Osteoblast (primary cell): ENCODE results near the gene CLTA. TPM values are rescaled to one million over a fixed set of nuclear protein-coding genes. Genes with fewer than 3 reads are reported as not detected.
"Not testable (repeated sequence)": the region's sequence is repeated elsewhere in the genome, so short reads cannot be mapped to it uniquely, and the experiment has no call there.

Experiments
- DNase-seq: peaks from one replicate; pipeline ENCODE4 v3.0.0; 2011; ENCODE audit warnings: low spot score, mixed read lengths; ENCODE audit not compliant: insufficient read length; ENCODE audit errors: missing footprints
- H2AFZ ChIP-seq: 2 replicates; pipeline ENCODE4 v1.6.0; 2011; ENCODE audit warnings: mild to moderate bottlenecking, low read length
- H3K27ac ChIP-seq: 2 replicates; pipeline ENCODE4 v1.5.1; 2011; ENCODE audit warnings: mild to moderate bottlenecking, low read depth, low read length, moderate library complexity
- H3K27me3 ChIP-seq: 2 replicates; pipeline ENCODE4 v1.6.0; 2012; ENCODE audit warnings: mild to moderate bottlenecking, control low read depth, inconsistent platforms, low read length, moderate library complexity; ENCODE audit not compliant: insufficient read depth
- H3K36me3 ChIP-seq: 2 replicates; pipeline ENCODE4 v1.5.1; 2011; ENCODE audit warnings: mild to moderate bottlenecking, low read length, control low read depth, moderate library complexity; ENCODE audit not compliant: insufficient read depth
- H3K4me1 ChIP-seq: 2 replicates; pipeline ENCODE4 v1.5.1; 2011; ENCODE audit warnings: mild to moderate bottlenecking, low read length, control low read depth, moderate library complexity; ENCODE audit not compliant: insufficient read depth
- H3K4me2 ChIP-seq: 2 replicates; pipeline ENCODE4 v1.6.0; 2011; ENCODE audit warnings: mild to moderate bottlenecking, low read length; ENCODE audit not compliant: insufficient read depth
- H3K4me3 ChIP-seq: fragments of 200-600 bp; sonication (generic); 3 replicates; pipeline ENCODE4 v1.5.1; 2012; ENCODE audit warnings: mild to moderate bottlenecking, low read length, inconsistent platforms; ENCODE audit not compliant: insufficient read depth
- H3K79me2 ChIP-seq: 2 replicates; pipeline ENCODE4 v1.6.0; 2012; ENCODE audit warnings: mild to moderate bottlenecking, low read length, control low read depth, inconsistent platforms; ENCODE audit not compliant: insufficient read depth
- H3K9me3 ChIP-seq: 2 replicates; pipeline ENCODE4 v1.5.1; 2011; ENCODE audit warnings: low read depth, low read length, control low read depth
- H4K20me1 ChIP-seq: 2 replicates; pipeline ENCODE4 v1.6.0; 2012; ENCODE audit warnings: mild to moderate bottlenecking, low read length, control low read depth; ENCODE audit not compliant: insufficient read depth
- total RNA-seq: library from RNA; depleted of rRNA; stranded (reverse); fragments of >200 nt; gene quantifications from 2 replicates; pipeline ENCODE4 v1.2.3, GENCODE V29; 2012
- TF ChIP-seq, protein P1 (sequence below): IDR thresholded peaks from 2 replicates; pipeline ENCODE4 v1.5.1; 2011; ENCODE audit warnings: mild to moderate bottlenecking, low read depth, low read length, moderate library complexity; ENCODE audit errors: extremely low read depth

CLTA gene
- total RNA-seq, 1 donor: 262 TPM

- Histone ChIP-seq H3K27me3 (no peaks in the 10 kb centered on the region), H3K4me3 (no peak overlapping the region), H4K20me1 (no peaks in the 10 kb centered on the region), H3K79me2 (no peaks in the 10 kb centered on the region), H2AFZ (no peak overlapping the region), H3K4me1 (peaks cover 4% of the 10 kb centered on the region), H3K9me3 (no peaks in the 10 kb centered on the region), H3K4me2 (no peak overlapping the region), H3K36me3 (no peaks in the 10 kb centered on the region), H3K27ac (no peak overlapping the region)
- DNase-seq: peak; percentile 9
- TF ChIP-seq, protein P1, sequence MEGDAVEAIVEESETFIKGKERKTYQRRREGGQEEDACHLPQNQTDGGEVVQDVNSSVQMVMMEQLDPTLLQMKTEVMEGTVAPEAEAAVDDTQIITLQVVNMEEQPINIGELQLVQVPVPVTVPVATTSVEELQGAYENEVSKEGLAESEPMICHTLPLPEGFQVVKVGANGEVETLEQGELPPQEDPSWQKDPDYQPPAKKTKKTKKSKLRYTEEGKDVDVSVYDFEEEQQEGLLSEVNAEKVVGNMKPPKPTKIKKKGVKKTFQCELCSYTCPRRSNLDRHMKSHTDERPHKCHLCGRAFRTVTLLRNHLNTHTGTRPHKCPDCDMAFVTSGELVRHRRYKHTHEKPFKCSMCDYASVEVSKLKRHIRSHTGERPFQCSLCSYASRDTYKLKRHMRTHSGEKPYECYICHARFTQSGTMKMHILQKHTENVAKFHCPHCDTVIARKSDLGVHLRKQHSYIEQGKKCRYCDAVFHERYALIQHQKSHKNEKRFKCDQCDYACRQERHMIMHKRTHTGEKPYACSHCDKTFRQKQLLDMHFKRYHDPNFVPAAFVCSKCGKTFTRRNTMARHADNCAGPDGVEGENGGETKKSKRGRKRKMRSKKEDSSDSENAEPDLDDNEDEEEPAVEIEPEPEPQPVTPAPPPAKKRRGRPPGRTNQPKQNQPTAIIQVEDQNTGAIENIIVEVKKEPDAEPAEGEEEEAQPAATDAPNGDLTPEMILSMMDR: no peak
These were observed 20.2 kb upstream of the CLTA start for GRCh38 chr9:36170531-36170930.

DNA sequence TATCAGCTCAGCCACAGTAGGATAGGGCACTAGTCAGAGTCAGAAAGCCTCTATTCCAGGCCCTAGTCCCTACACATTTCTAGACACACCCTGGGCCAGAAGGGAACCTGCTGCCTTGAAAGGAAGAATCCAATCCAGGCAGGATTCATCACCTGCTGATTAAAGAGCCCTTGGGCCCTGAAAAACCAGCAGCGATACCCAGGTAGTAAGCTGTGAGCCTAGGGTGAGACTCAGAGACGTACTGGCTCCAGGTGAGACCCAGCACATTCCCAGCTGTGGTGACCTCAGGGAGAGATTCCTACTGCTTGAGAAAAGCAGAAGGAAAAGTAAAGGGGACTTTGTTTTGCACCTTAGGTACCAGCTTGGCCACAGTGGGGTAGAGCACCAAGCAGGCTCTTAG lies 16.9 kb upstream of the CLTA start:
- TF ChIP-seq, protein P1: no peak
- H3K36me3 ChIP-seq: no peaks in the 10 kb centered on the region

GRCh38 chr9:36174271-36174670 lies 16.4 kb upstream of the CLTA start:
- no peak for DNase-seq
- no peaks in the 10 kb centered on the region for H3K9me3 ChIP-seq
- H3K36me3 ChIP-seq: no peaks in the 10 kb centered on the region
- TF ChIP-seq, protein P1: no peak
- H3K27ac ChIP-seq: no peak overlapping the region
- no peak overlapping the region for H3K4me2 ChIP-seq
- H3K79me2 ChIP-seq: no peaks in the 10 kb centered on the region
- no peaks in the 10 kb centered on the region for H4K20me1 ChIP-seq
- H2AFZ ChIP-seq: no peak overlapping the region
- no peaks in the 10 kb centered on the region for H3K27me3 ChIP-seq
- H3K4me1 ChIP-seq: no peaks in the 10 kb centered on the region
- H3K4me3 ChIP-seq: no peak overlapping the region

More for the DNA sequence above, 16.9 kb upstream of the CLTA start:
- H3K79me2 ChIP-seq: no peaks in the 10 kb centered on the region
- no peaks in the 10 kb centered on the region for H3K27me3 ChIP-seq
- no peak overlapping the region for H3K27ac ChIP-seq
- H3K4me3 ChIP-seq: no peak overlapping the region
- no peak overlapping the region for H3K4me2 ChIP-seq
- H4K20me1 ChIP-seq: no peaks in the 10 kb centered on the region
- DNase-seq: no peak
- no peaks in the 10 kb centered on the region for H3K9me3 ChIP-seq
- H3K4me1 ChIP-seq: no peaks in the 10 kb centered on the region
- H2AFZ ChIP-seq: no peak overlapping the region

DNA sequence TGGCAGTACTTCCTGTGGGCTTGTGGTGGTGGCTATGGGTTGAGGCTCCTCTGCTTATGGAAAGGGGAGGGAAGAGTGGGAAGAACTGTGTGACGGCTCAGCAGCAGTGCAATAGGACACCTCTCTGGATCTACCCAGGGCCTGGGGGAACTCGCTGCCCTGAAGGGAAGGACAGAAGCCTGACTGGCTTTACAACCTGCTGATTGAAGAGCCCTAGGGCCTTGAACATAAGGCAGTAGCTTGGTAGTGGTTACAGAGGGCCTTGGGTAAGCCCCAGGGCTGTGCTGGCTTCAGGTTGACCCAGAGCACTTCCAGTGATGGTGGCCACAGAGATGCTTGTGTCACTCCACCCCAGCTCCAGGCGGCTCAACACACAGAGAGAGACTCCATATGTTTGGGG lies 16.0 kb upstream of the CLTA start:
- H3K27me3 ChIP-seq: no peaks in the 10 kb centered on the region
- no peaks in the 10 kb centered on the region for H3K79me2 ChIP-seq
- H3K4me2 ChIP-seq: no peak overlapping the region
- TF ChIP-seq, protein P1: no peak
- DNase-seq: no peak
- H4K20me1 ChIP-seq: no peaks in the 10 kb centered on the region
- H3K9me3 ChIP-seq: no peaks in the 10 kb centered on the region
- H3K4me3 ChIP-seq: no peak overlapping the region
- H2AFZ ChIP-seq: no peak overlapping the region
- H3K36me3 ChIP-seq: no peaks in the 10 kb centered on the region
- no peaks in the 10 kb centered on the region for H3K4me1 ChIP-seq
- no peak overlapping the region for H3K27ac ChIP-seq

- not testable (repeated sequence) for H3K79me2 ChIP-seq, DNase-seq, H3K27me3 ChIP-seq, H3K27ac ChIP-seq, H3K4me3 ChIP-seq, H3K4me2 ChIP-seq, H4K20me1 ChIP-seq, H3K4me1 ChIP-seq, H3K9me3 ChIP-seq, H3K36me3 ChIP-seq, H2AFZ ChIP-seq
These were observed 15.5 kb upstream of the CLTA start for GRCh38 chr9:36175209-36175608.

- H4K20me1 ChIP-seq, H3K4me1 ChIP-seq, H3K9me3 ChIP-seq: not testable (repeated sequence)
These were observed 14.2 kb upstream of the CLTA start for GRCh38 chr9:36176496-36176895.

More at GRCh38 chr9:36176496-36176895, 14.2 kb upstream of the CLTA start:
- H3K36me3 ChIP-seq, DNase-seq, H2AFZ ChIP-seq, H3K4me3 ChIP-seq, H3K27me3 ChIP-seq, H3K27ac ChIP-seq, H3K79me2 ChIP-seq, H3K4me2 ChIP-seq: not testable (repeated sequence)
